ENCODE data around the gene FNBP1.

GRCh38 chr9:129962451-129962864, 80.5 kb downstream of the FNBP1 start:
- no peak for TF ChIP-seq POLR2A (IDR thresholded peaks at IDR 0.05)
- TF ChIP-seq POLR2AphosphoS5 (IDR thresholded peaks at IDR 0.05) = peak in 1 of 4 donors; percentile 3
- no peak for TF ChIP-seq CTCF (IDR thresholded peaks at IDR 0.05)

All from sigmoid colon (tissue), 4 donors.